GM23338 (cell line): Measurements from ENCODE around the gene LDB3. TPM values are rescaled to one million over a fixed set of nuclear protein-coding genes. Genes with fewer than 3 reads are reported as not detected.

Source experiments
- ATAC-seq: fragments of 200-7000 bp; cut with Tn5 transposase; 3 replicates; pipeline ENCODE4 v1.9.1; 2020
- DNase-seq: peaks from one replicate; pipeline ENCODE4 v3.0.0-alpha.2; 2015; ENCODE audit warnings: low spot score
- H2AFZ ChIP-seq: fragments of 200-600 bp; sonication (generic); 2 replicates; pipeline ENCODE4 v1.8.0; 2016; ENCODE audit warnings: antibody characterized with exemption, mild to moderate bottlenecking, moderate library complexity
- H3F3A ChIP-seq: fragments of 200-600 bp; sonication (generic); replicated peaks from 2 replicates; pipeline ENCODE4 v1.8.0; 2017; ENCODE audit warnings: antibody characterized with exemption, mixed run types, low read depth
- H3K27ac ChIP-seq: fragments of 200-600 bp; sonication (generic); 2 replicates; pipeline ENCODE4 v1.6.1; 2016; ENCODE audit warnings: low read depth
- H3K27me3 ChIP-seq: fragments of 200-600 bp; sonication (generic); 2 replicates; pipeline ENCODE4 v1.8.0; 2016; ENCODE audit warnings: mild to moderate bottlenecking, mixed run types, moderate library complexity; ENCODE audit not compliant: insufficient read depth
- H3K36me3 ChIP-seq: fragments of 200-600 bp; sonication (generic); 2 replicates; pipeline ENCODE4 v1.8.0; 2016; ENCODE audit warnings: mild to moderate bottlenecking; ENCODE audit not compliant: insufficient read depth
- H3K4me1 ChIP-seq: fragments of 200-600 bp; sonication (generic); 2 replicates; pipeline ENCODE4 v1.8.0; 2016; ENCODE audit warnings: mild to moderate bottlenecking, moderate library complexity; ENCODE audit not compliant: insufficient read depth
- H3K4me2 ChIP-seq: fragments of 200-600 bp; sonication (generic); 2 replicates; pipeline ENCODE4 v1.7.1; 2017; ENCODE audit warnings: mixed run types
- H3K4me3 ChIP-seq: fragments of 200-600 bp; sonication (generic); 2 replicates; pipeline ENCODE4 v1.6.1; 2016; ENCODE audit warnings: mixed run types
- H3K79me2 ChIP-seq: fragments of 200-600 bp; sonication (generic); replicated peaks from 2 replicates; pipeline ENCODE4 v1.8.0; 2017; ENCODE audit warnings: mild to moderate bottlenecking; ENCODE audit not compliant: insufficient read depth
- H3K9me2 ChIP-seq: fragments of 200-600 bp; sonication (generic); 2 replicates; pipeline ENCODE4 v1.8.0; 2017; ENCODE audit not compliant: insufficient read depth
- H4K20me1 ChIP-seq: fragments of 200-600 bp; sonication (generic); replicated peaks from 2 replicates; pipeline ENCODE4 v1.8.0; 2017; ENCODE audit warnings: mild to moderate bottlenecking; ENCODE audit not compliant: insufficient read depth
- H3K27ac Mint-ChIP-seq: 2 replicates; pipeline ENCODE4 v1.8.0; 2020; ENCODE audit warnings: inconsistent platforms, mild to moderate bottlenecking, moderate library complexity, mixed read lengths
- H3K27me3 Mint-ChIP-seq: 3 replicates; pipeline ENCODE4 v1.8.0; 2022; ENCODE audit warnings: low read depth, mild to moderate bottlenecking, moderate library complexity, mixed read lengths, inconsistent platforms; ENCODE audit not compliant: insufficient read depth, poor library complexity
- H3K36me3 Mint-ChIP-seq: 3 replicates; pipeline ENCODE4 v1.8.0; 2021; ENCODE audit warnings: low read depth, mild to moderate bottlenecking, inconsistent platforms, moderate library complexity, mixed read lengths
- H3K4me1 Mint-ChIP-seq: 3 replicates; pipeline ENCODE4 v1.8.0; 2020; ENCODE audit warnings: mild to moderate bottlenecking, inconsistent platforms, mixed read lengths
- H3K4me3 Mint-ChIP-seq: 3 replicates; pipeline ENCODE4 v1.8.0; 2021; ENCODE audit warnings: moderate library complexity, mild to moderate bottlenecking, inconsistent platforms, mixed read lengths
- H3K9me3 Mint-ChIP-seq: 3 replicates; pipeline ENCODE4 v1.8.0; 2020; ENCODE audit warnings: moderate library complexity, mild to moderate bottlenecking, inconsistent platforms, mixed read lengths
- CREB1 ChIP-seq: fragments of 250-450 bp; sonication (Bioruptor Pico); IDR thresholded peaks from 2 replicates; pipeline ENCODE4 v1.5.0; 2020; ENCODE audit warnings: low read depth, mild to moderate bottlenecking, moderate library complexity
- EZH2 ChIP-seq: fragments of 200-600 bp; sonication (generic); IDR thresholded peaks from one replicate; pipeline ENCODE4 v1.8.0; 2017; ENCODE audit warnings: antibody characterized with exemption, mild to moderate bottlenecking, low read depth; ENCODE audit not compliant: unreplicated experiment
- EZH2phosphoT487 ChIP-seq: fragments of 200-600 bp; sonication (generic); IDR thresholded peaks from one replicate; pipeline ENCODE4 v1.8.1; 2018; ENCODE audit warnings: antibody characterized with exemption; ENCODE audit not compliant: unreplicated experiment
- JUNB ChIP-seq: IDR thresholded peaks from one replicate; pipeline ENCODE4 v1.6.1; 2016; ENCODE audit warnings: antibody characterized with exemption; ENCODE audit not compliant: unreplicated experiment
- NANOG ChIP-seq: IDR thresholded peaks from 2 replicates; pipeline ENCODE4 v1.6.1; 2016; ENCODE audit warnings: antibody characterized with exemption, borderline replicate concordance
- POLR2AphosphoS5 ChIP-seq: IDR thresholded peaks from 2 replicates; pipeline ENCODE4 v1.6.1; 2016; ENCODE audit warnings: antibody characterized with exemption, low read depth
- STAT1 ChIP-seq: IDR thresholded peaks from one replicate; pipeline ENCODE4 v1.6.1; 2016; ENCODE audit warnings: antibody characterized with exemption; ENCODE audit not compliant: unreplicated experiment
- ZNF114 ChIP-seq: fragments of 250-450 bp; sonication (Bioruptor Pico); IDR thresholded peaks from 2 replicates; pipeline ENCODE4 v1.5.0; 2020; ENCODE audit warnings: mild to moderate bottlenecking, moderate library complexity
- ZNF331 ChIP-seq: fragments of 250-450 bp; sonication (Bioruptor Pico); IDR thresholded peaks from 2 replicates; pipeline ENCODE4 v1.5.0; 2020; ENCODE audit warnings: low read depth, mild to moderate bottlenecking, moderate library complexity
- polyA plus RNA-seq: library from polyadenylated mRNA; unstranded; fragments of >200 nt; fragmentation: Nextera tagmentation; extraction: Ambion mirVana; gene quantifications from 2 replicates; pipeline ENCODE4 v1.2.1, GENCODE V29; 2016
- total RNA-seq: library from RNA; depleted of rRNA; stranded (reverse); fragments of >200 nt; shearing (Covaris generic); gene quantifications from 2 replicates; pipeline ENCODE4 v1.2.3, GENCODE V29; 2014
- TF ChIP-seq, protein P1 (sequence below): IDR thresholded peaks from 2 replicates; pipeline ENCODE4 v1.6.1; 2016; ENCODE audit warnings: antibody characterized with exemption
- TF ChIP-seq, protein P2 (sequence below): fragments of 250-450 bp; sonication (Bioruptor Pico); IDR thresholded peaks from 2 replicates; pipeline ENCODE4 v1.5.0; 2020; ENCODE audit warnings: mild to moderate bottlenecking, moderate library complexity
- TF ChIP-seq, protein P3 (sequence below), 2 experiments: fragments of 200-600 bp in 1 of 2; sonication (generic) in 1 of 2; conservative IDR thresholded peaks; 2 replicates each; pipeline versions ENCODE4 v1.5.1 to v1.6.1; 2016 to 2017; ENCODE audit warnings: antibody characterized with exemption in 2 of 2, low read depth in 2 of 2, mild to moderate bottlenecking in 2 of 2, moderate library complexity in 1 of 2
- TF ChIP-seq, protein P4 (sequence below): IDR thresholded peaks from one replicate; pipeline ENCODE4 v1.6.1; 2018; ENCODE audit warnings: antibody characterized with exemption; ENCODE audit not compliant: unreplicated experiment

LDB3 gene
- total and polyA plus RNA-seq, 2 experiments from 2014 or later = 0.14 to 0.16 TPM

DNA sequence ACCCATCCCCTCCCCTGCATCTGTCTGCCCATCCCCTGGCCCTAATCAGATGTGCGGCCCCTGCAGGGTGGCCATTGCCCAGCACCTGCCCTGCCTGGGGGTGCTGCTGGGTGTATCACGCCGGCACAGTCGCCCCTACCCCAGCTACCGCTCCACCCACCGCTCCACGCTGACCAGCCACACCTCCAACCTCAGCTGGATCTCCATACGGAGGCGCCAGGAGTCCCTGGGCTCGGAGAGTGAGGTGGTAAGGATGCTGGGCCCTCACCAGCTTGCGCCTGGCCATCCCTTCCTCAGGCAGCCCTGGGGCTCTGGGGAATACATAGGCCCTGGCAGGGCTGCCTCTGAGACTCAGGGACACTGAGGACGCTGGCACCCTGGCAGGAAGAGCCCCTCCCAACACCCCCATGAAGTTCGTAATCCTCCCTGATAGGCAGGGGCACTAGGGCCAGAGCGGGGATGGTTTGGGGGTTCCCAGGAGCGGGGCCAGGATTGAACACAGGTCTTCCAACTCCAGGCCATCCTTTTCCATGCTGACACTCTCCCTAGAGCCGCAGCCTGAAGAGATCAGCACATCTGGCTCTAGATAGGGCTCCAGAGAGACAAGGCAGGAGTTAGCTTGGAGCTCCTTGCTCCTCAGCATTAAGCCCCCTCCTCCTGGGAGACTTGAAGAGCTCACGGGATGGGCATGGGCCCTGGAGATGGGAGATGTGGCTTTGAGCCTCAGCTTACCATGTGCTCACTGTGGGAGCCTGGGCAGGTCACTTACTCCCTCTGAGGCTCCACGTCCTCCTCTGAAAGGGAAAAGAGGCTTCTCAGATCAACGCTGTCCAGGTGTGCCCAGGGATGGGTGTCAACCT is 5.9 kb upstream of the LDB3 start:
- Histone ChIP-seq H3K79me2 (no peaks in the 10 kb centered on the region), H2AFZ (peak overlapping the region; percentile 23; the same call in 1 of the 2 replicates), H3K27me3 (no peaks in the 10 kb centered on the region), H3K9me2 (no peaks in the 10 kb centered on the region), H4K20me1 (no peaks in the 10 kb centered on the region), H3K27ac (no peak overlapping the region), H3K4me3 (no peak overlapping the region), H3K36me3 (no peaks in the 10 kb centered on the region), H3K4me1 (no peaks in the 10 kb centered on the region), H3K4me2 (no peak overlapping the region), H3F3A (no peaks in the 10 kb centered on the region)
- TF ChIP-seq ZNF114 (CRISPR knock-in tag) (no peak), JUNB (no peak), EZH2 (no peak), ZNF331 (CRISPR knock-in tag) (no peak), POLR2AphosphoS5 (no peak), STAT1 (no peak), NANOG (no peak), CREB1 (CRISPR knock-in tag) (no peak), EZH2phosphoT487 (no peak)
- TF ChIP-seq, protein P1, sequence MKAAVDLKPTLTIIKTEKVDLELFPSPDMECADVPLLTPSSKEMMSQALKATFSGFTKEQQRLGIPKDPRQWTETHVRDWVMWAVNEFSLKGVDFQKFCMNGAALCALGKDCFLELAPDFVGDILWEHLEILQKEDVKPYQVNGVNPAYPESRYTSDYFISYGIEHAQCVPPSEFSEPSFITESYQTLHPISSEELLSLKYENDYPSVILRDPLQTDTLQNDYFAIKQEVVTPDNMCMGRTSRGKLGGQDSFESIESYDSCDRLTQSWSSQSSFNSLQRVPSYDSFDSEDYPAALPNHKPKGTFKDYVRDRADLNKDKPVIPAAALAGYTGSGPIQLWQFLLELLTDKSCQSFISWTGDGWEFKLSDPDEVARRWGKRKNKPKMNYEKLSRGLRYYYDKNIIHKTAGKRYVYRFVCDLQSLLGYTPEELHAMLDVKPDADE = no peak
- TF ChIP-seq, protein P2, sequence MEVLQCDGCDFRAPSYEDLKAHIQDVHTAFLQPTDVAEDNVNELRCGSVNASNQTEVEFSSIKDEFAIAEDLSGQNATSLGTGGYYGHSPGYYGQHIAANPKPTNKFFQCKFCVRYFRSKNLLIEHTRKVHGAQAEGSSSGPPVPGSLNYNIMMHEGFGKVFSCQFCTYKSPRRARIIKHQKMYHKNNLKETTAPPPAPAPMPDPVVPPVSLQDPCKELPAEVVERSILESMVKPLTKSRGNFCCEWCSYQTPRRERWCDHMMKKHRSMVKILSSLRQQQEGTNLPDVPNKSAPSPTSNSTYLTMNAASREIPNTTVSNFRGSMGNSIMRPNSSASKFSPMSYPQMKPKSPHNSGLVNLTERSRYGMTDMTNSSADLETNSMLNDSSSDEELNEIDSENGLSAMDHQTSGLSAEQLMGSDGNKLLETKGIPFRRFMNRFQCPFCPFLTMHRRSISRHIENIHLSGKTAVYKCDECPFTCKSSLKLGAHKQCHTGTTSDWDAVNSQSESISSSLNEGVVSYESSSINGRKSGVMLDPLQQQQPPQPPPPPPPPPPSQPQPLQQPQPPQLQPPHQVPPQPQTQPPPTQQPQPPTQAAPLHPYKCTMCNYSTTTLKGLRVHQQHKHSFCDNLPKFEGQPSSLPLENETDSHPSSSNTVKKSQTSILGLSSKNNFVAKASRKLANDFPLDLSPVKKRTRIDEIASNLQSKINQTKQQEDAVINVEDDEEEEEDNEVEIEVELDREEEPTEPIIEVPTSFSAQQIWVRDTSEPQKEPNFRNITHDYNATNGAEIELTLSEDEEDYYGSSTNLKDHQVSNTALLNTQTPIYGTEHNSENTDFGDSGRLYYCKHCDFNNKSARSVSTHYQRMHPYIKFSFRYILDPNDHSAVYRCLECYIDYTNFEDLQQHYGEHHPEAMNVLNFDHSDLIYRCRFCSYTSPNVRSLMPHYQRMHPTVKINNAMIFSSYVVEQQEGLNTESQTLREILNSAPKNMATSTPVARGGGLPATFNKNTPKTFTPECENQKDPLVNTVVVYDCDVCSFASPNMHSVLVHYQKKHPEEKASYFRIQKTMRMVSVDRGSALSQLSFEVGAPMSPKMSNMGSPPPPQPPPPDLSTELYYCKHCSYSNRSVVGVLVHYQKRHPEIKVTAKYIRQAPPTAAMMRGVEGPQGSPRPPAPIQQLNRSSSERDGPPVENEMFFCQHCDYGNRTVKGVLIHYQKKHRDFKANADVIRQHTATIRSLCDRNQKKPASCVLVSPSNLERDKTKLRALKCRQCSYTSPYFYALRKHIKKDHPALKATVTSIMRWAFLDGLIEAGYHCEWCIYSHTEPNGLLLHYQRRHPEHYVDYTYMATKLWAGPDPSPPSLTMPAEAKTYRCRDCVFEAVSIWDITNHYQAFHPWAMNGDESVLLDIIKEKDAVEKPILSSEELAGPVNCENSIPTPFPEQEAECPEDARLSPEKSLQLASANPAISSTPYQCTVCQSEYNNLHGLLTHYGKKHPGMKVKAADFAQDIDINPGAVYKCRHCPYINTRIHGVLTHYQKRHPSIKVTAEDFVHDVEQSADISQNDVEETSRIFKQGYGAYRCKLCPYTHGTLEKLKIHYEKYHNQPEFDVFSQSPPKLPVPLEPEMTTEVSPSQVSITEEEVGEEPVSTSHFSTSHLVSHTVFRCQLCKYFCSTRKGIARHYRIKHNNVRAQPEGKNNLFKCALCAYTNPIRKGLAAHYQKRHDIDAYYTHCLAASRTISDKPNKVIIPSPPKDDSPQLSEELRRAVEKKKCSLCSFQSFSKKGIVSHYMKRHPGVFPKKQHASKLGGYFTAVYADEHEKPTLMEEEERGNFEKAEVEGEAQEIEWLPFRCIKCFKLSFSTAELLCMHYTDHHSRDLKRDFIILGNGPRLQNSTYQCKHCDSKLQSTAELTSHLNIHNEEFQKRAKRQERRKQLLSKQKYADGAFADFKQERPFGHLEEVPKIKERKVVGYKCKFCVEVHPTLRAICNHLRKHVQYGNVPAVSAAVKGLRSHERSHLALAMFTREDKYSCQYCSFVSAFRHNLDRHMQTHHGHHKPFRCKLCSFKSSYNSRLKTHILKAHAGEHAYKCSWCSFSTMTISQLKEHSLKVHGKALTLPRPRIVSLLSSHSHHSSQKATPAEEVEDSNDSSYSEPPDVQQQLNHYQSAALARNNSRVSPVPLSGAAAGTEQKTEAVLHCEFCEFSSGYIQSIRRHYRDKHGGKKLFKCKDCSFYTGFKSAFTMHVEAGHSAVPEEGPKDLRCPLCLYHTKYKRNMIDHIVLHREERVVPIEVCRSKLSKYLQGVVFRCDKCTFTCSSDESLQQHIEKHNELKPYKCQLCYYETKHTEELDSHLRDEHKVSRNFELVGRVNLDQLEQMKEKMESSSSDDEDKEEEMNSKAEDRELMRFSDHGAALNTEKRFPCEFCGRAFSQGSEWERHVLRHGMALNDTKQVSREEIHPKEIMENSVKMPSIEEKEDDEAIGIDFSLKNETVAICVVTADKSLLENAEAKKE = no peak
- TF ChIP-seq, protein P3, sequence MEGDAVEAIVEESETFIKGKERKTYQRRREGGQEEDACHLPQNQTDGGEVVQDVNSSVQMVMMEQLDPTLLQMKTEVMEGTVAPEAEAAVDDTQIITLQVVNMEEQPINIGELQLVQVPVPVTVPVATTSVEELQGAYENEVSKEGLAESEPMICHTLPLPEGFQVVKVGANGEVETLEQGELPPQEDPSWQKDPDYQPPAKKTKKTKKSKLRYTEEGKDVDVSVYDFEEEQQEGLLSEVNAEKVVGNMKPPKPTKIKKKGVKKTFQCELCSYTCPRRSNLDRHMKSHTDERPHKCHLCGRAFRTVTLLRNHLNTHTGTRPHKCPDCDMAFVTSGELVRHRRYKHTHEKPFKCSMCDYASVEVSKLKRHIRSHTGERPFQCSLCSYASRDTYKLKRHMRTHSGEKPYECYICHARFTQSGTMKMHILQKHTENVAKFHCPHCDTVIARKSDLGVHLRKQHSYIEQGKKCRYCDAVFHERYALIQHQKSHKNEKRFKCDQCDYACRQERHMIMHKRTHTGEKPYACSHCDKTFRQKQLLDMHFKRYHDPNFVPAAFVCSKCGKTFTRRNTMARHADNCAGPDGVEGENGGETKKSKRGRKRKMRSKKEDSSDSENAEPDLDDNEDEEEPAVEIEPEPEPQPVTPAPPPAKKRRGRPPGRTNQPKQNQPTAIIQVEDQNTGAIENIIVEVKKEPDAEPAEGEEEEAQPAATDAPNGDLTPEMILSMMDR (conservative IDR thresholded peaks at IDR 0.05; ENCODE audit: low read depth in 2 of 2) = no peak
- TF ChIP-seq, protein P4, sequence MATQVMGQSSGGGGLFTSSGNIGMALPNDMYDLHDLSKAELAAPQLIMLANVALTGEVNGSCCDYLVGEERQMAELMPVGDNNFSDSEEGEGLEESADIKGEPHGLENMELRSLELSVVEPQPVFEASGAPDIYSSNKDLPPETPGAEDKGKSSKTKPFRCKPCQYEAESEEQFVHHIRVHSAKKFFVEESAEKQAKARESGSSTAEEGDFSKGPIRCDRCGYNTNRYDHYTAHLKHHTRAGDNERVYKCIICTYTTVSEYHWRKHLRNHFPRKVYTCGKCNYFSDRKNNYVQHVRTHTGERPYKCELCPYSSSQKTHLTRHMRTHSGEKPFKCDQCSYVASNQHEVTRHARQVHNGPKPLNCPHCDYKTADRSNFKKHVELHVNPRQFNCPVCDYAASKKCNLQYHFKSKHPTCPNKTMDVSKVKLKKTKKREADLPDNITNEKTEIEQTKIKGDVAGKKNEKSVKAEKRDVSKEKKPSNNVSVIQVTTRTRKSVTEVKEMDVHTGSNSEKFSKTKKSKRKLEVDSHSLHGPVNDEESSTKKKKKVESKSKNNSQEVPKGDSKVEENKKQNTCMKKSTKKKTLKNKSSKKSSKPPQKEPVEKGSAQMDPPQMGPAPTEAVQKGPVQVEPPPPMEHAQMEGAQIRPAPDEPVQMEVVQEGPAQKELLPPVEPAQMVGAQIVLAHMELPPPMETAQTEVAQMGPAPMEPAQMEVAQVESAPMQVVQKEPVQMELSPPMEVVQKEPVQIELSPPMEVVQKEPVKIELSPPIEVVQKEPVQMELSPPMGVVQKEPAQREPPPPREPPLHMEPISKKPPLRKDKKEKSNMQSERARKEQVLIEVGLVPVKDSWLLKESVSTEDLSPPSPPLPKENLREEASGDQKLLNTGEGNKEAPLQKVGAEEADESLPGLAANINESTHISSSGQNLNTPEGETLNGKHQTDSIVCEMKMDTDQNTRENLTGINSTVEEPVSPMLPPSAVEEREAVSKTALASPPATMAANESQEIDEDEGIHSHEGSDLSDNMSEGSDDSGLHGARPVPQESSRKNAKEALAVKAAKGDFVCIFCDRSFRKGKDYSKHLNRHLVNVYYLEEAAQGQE = no peak
- H3K27me3 Mint-ChIP-seq = peaks cover 10% of the 10 kb centered on the region
- no peak overlapping the region for H3K4me3 Mint-ChIP-seq
- no peaks in the 10 kb centered on the region for H3K9me3 Mint-ChIP-seq
- no peak overlapping the region for H3K27ac Mint-ChIP-seq
- H3K4me1 Mint-ChIP-seq = peaks cover 10% of the 10 kb centered on the region
- no peaks in the 10 kb centered on the region for H3K36me3 Mint-ChIP-seq
- ATAC-seq = no peak
- no peak for DNase-seq
